Transverse colon (tissue), 4 donors: ENCODE results near the gene RFFL. TPM values are rescaled to one million over a fixed set of nuclear protein-coding genes. Genes with fewer than 3 reads are reported as not detected.

ENCODE experiments used
- DNase-seq: peaks from one replicate; pipeline ENCODE4 v3.0.0-alpha.2; 2019
- H3K27ac ChIP-seq, 4 donors: fragments of 200-600 bp; sonication (generic); 2 replicates each; pipeline ENCODE4 v1.5.1; 2016 to 2018; ENCODE audit warnings: inconsistent platforms in 4 of 4
- H3K27me3 ChIP-seq: fragments of 200-600 bp; sonication (generic); 2 replicates; pipeline ENCODE4 v1.5.1; 2017; ENCODE audit warnings: inconsistent platforms
- H3K36me3 ChIP-seq, 4 donors: fragments of 200-600 bp; sonication (generic); 2 replicates each; pipeline ENCODE4 v1.5.1; 2017 to 2019; ENCODE audit warnings: inconsistent platforms in 4 of 4
- H3K4me1 ChIP-seq, 4 donors: fragments of 200-600 bp; sonication (generic); 2 replicates each; pipeline ENCODE4 v1.5.1; 2017 to 2020; ENCODE audit warnings: inconsistent platforms in 4 of 4
- H3K4me3 ChIP-seq, 4 donors: fragments of 200-600 bp; sonication (generic); 1 replicate in 1 of 4; 2 replicates in 3 of 4; pipeline versions ENCODE4 v1.5.1 to v1.6.1; 2017 to 2019; ENCODE audit warnings: inconsistent platforms in 4 of 4
- H3K9me3 ChIP-seq, 2 donors: fragments of 200-600 bp; sonication (generic); 2 replicates each; pipeline ENCODE4 v1.5.1; 2017 to 2019; ENCODE audit warnings: inconsistent platforms in 2 of 2
- EP300 ChIP-seq: sonication (generic); formaldehyde crosslinking; IDR thresholded peaks from one replicate; pipeline ENCODE4 v1.6.1; 2017; ENCODE audit warnings: antibody characterized with exemption, low read depth
- POLR2A ChIP-seq: fragments of 450-650 bp; IDR thresholded peaks from one replicate; pipeline ENCODE4 v1.6.1; 2016; ENCODE audit warnings: antibody characterized with exemption, mild to moderate bottlenecking, moderate library complexity
- POLR2AphosphoS5 ChIP-seq, 3 donors: sonication (generic); formaldehyde crosslinking; IDR thresholded peaks; one replicate each; pipeline ENCODE4 v1.6.1; 2016; ENCODE audit warnings: antibody characterized with exemption in 3 of 3
- WGBS, 2 donors: methylation state at CpG; one replicate each; pipeline ENCODE4 v1.1.5; 2018; ENCODE audit warnings: low coverage in 1 of 2; 5-methylcytosine and 5-hydroxymethylcytosine counted together
- in situ Hi-C, 4 donors: fragments of 200-750 bp; cut with MboI; loops; one replicate each; pipeline versions ENCODE4 v1.15.0 to v1.15.1; 2017; ENCODE audit warnings: low sequenced_read_pairs in 3 of 4, low pct_ligation_motif_present in 1 of 4, low pct_unique_long_range_greater_than_20kb in 1 of 4
- intact Hi-C: fragments of 100-400 bp; cut with DNase I; formaldehyde crosslinking; loops from one replicate; pipeline ENCODE4 v1.15.1; 2023; ENCODE audit warnings: low total_unique reads
- total RNA-seq, 4 donors: library from RNA; depleted of rRNA; stranded (reverse); fragments of >200 nt; gene quantifications; one replicate each; pipeline ENCODE4 v1.1.0, GENCODE V29; 2016
- TF ChIP-seq, protein P1 (sequence below), 5 experiments: fragments of 200-600 bp in 3 of 5; fragments of 450-650 bp in 2 of 5; sonication (generic) in 3 of 5; IDR thresholded peaks; 1 replicate in 2 of 5; 2 replicates in 3 of 5; pipeline ENCODE4 v1.5.1; 2016 to 2017; ENCODE audit warnings: antibody characterized with exemption in 5 of 5, inconsistent platforms in 3 of 5, mild to moderate bottlenecking in 2 of 5, moderate library complexity in 1 of 5

Gene RFFL
- total RNA-seq, 4 donors from 2014 or later: 40.6 to 75.8 (median 50.7) TPM

GRCh38 chr17:35019386-35020179, 43.9 kb downstream of the RFFL start:
- Histone ChIP-seq H3K9me3 (no peaks in the 10 kb centered on the region), H3K4me3 (no peak overlapping the region), H3K27me3 (no peaks in the 10 kb centered on the region), H3K27ac (peak overlapping the region; percentile 18 to 73 (median 31)), H3K4me1 (peaks cover 9 to 47% (median 13%) of the 10 kb centered on the region in 4 donors), H3K36me3 (peaks cover 0 to 19% (median 6%) of the 10 kb centered on the region in 4 donors)
- TF ChIP-seq, protein P1, sequence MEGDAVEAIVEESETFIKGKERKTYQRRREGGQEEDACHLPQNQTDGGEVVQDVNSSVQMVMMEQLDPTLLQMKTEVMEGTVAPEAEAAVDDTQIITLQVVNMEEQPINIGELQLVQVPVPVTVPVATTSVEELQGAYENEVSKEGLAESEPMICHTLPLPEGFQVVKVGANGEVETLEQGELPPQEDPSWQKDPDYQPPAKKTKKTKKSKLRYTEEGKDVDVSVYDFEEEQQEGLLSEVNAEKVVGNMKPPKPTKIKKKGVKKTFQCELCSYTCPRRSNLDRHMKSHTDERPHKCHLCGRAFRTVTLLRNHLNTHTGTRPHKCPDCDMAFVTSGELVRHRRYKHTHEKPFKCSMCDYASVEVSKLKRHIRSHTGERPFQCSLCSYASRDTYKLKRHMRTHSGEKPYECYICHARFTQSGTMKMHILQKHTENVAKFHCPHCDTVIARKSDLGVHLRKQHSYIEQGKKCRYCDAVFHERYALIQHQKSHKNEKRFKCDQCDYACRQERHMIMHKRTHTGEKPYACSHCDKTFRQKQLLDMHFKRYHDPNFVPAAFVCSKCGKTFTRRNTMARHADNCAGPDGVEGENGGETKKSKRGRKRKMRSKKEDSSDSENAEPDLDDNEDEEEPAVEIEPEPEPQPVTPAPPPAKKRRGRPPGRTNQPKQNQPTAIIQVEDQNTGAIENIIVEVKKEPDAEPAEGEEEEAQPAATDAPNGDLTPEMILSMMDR (IDR thresholded peaks at IDR 0.05): no peak
- no peak for TF ChIP-seq POLR2A
- TF ChIP-seq POLR2AphosphoS5 (IDR thresholded peaks at IDR 0.05): no peak
- no peak for TF ChIP-seq EP300
- DNase-seq: no peak
- WGBS, 2 donors: 67 to 80% methylated on average over 4 to 6 of the region's 6 CpGs
- intact Hi-C loops (loop anchor here (5.0 kb wide), 1 partner anchor 68 kb away; no protein-coding TSS in a partner anchor), in situ Hi-C loops (no loop called here)

DNA sequence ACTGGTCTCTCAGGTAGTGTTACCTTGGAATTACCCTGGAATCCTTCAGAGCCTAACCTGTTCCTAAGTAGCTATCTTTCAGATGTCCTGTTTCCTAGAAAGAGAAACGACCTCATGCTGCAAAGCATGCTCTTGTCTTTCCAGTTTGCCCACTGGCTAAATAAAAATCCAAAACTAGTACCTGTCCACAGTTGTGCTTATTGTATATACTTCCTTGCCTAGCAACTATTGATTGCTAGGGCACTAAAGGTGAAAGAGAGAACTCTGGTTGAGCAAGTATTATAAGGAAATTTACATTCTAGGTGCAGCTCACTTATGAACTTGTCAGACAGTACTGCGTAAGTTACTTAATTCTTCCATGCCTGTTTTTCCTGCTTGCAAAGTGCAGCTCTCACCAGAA, 44.7 kb downstream of the RFFL start:
- no peak overlapping the region for H3K4me3 ChIP-seq
- H3K27ac ChIP-seq: peak overlapping the region; percentile 18 to 73 (median 31)
- intact Hi-C loops: no loop called here
- peaks cover 9 to 47% (median 13%) of the 10 kb centered on the region in 4 donors for H3K4me1 ChIP-seq
- H3K36me3 ChIP-seq: peaks cover 0 to 19% (median 6%) of the 10 kb centered on the region in 4 donors
- DNase-seq: no peak
- no peaks in the 10 kb centered on the region for H3K9me3 ChIP-seq
- TF ChIP-seq POLR2AphosphoS5 (IDR thresholded peaks at IDR 0.05) (no peak), POLR2A (no peak), EP300 (no peak)
- TF ChIP-seq, protein P1 (IDR thresholded peaks at IDR 0.05): no peak
- in situ Hi-C loops: no loop called here
- WGBS, 2 donors: 40 to 54% methylated on average over 1 to 2 of the region's 2 CpGs
- no peaks in the 10 kb centered on the region for H3K27me3 ChIP-seq

DNA sequence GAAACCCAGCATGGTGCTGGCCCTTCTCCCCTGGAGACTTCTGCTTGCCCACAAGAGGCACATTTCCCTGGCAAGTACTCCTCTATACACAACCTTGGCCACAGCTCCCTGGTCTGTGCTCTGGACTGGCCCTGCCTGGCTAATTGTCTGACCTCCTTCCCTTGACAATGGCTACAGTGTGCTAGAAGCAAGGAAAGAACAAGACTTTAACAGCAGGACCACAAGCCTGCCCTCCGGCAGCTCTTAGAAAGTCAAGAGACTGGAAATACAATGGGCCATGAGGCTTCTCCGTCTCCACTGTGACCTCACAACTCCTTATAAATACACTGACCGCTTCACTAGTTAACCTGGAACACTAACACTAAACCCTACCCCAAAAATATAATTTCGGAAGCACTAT, 46.5 kb downstream of the RFFL start:
- DNase-seq: no peak
- peaks cover 6 to 32% (median 11%) of the 10 kb centered on the region in 4 donors for H3K4me1 ChIP-seq
- in situ Hi-C loops (no loop called here), intact Hi-C loops (no loop called here)
- TF ChIP-seq, protein P1 (IDR thresholded peaks at IDR 0.05): no peak
- TF ChIP-seq POLR2AphosphoS5 (IDR thresholded peaks at IDR 0.05) (no peak), POLR2A (no peak), EP300 (no peak)
- H3K27ac ChIP-seq: no peak overlapping the region
- H3K9me3 ChIP-seq: no peaks in the 10 kb centered on the region
- no peaks in the 10 kb centered on the region for H3K27me3 ChIP-seq
- H3K4me3 ChIP-seq: no peak overlapping the region
- peaks cover 0 to 19% (median 6%) of the 10 kb centered on the region in 4 donors for H3K36me3 ChIP-seq
- WGBS, 2 donors: 96% methylated on average over 4 of the region's 4 CpGs; no CpG with 5 or more reads in 1 of the 2 donors

- Histone ChIP-seq H3K36me3 (peaks cover 0 to 22% (median 6%) of the 10 kb centered on the region in 4 donors), H3K27ac (no peak overlapping the region), H3K4me3 (no peak overlapping the region), H3K27me3 (no peaks in the 10 kb centered on the region), H3K9me3 (no peaks in the 10 kb centered on the region), H3K4me1 (peaks cover 0 to 25% (median 11%) of the 10 kb centered on the region in 4 donors)
- in situ Hi-C loops (no loop called here), intact Hi-C loops (no loop called here)
- no peak for DNase-seq
- 100% methylated on average over 4 of the region's 4 CpGs; no CpG with 5 or more reads in 1 of the 2 donors for WGBS, 2 donors
- TF ChIP-seq, protein P1 (IDR thresholded peaks at IDR 0.05): no peak
- TF ChIP-seq POLR2AphosphoS5 (IDR thresholded peaks at IDR 0.05) (no peak), EP300 (no peak), POLR2A (no peak)
Measured at GRCh38 chr17:35016369-35016768, 47.1 kb downstream of the RFFL start.
